IMR-90 (cell line): Measurements from ENCODE around the gene PIP5K1A. TPM values are rescaled to one million over a fixed set of nuclear protein-coding genes. Genes with fewer than 3 reads are reported as not detected.

Experiments
- ATAC-seq: fragments of 200-7000 bp; cut with Tn5 transposase; 2 replicates; pipeline ENCODE4 v1.9.1; 2020; ENCODE audit warnings: low read depth, mild to moderate bottlenecking, moderate library complexity
- BruUV-seq: library from RNA; stranded (reverse); fragments of 400-500 nt; replicated peaks from 2 replicates; lab custom pipeline; 2021; lab: Mats Ljungman, UMichigan
- CTCF ChIA-PET: fragments of 300-600 bp; formaldehyde crosslinking; extraction: SDS; loops from one replicate; lab custom pipeline; 2021; ENCODE audit warnings: antibody characterized with exemption; lab: Yijun Ruan, JAX
- POLR2A ChIA-PET: fragments of 300-600 bp; sonication (Branson Sonifier 250); formaldehyde crosslinking; loops from one replicate; lab custom pipeline; 2022; ENCODE audit warnings: antibody characterized with exemption; ENCODE audit not compliant: unreplicated experiment; lab: Charles Lee
- DNase-seq: peaks from one replicate; pipeline ENCODE4 v3.0.0; 2013
- H2AFZ ChIP-seq: replicated peaks from 2 replicates; pipeline ENCODE3; 2013; ENCODE audit warnings: low read length, mild to moderate bottlenecking; ENCODE audit not compliant: poor library complexity
- H2AK5ac ChIP-seq: 2 replicates; pipeline ENCODE4 v1.6.1; 2013; ENCODE audit warnings: low read depth, low read length, inconsistent platforms
- H2AK9ac ChIP-seq: replicated peaks from 2 replicates; pipeline ENCODE3; 2013; ENCODE audit warnings: mild to moderate bottlenecking, low read depth, low read length, moderate library complexity; ENCODE audit not compliant: poor library complexity
- H2BK120ac ChIP-seq: 2 replicates; pipeline ENCODE4 v1.6.1; 2013; ENCODE audit warnings: low read depth, low read length, inconsistent platforms
- H2BK15ac ChIP-seq: 3 replicates; pipeline ENCODE4 v1.6.1; 2013; ENCODE audit warnings: low read depth, low read length, inconsistent platforms
- H2BK20ac ChIP-seq: 2 replicates; pipeline ENCODE4 v1.6.1; 2013; ENCODE audit warnings: low read depth, mild to moderate bottlenecking, inconsistent platforms, low read length, moderate library complexity
- H2BK5ac ChIP-seq: 2 replicates; pipeline ENCODE4 v1.6.1; 2013; ENCODE audit warnings: mild to moderate bottlenecking, low read depth, low read length, inconsistent platforms; ENCODE audit not compliant: poor library complexity, severe bottlenecking
- H3K14ac ChIP-seq: replicated peaks from 2 replicates; pipeline ENCODE4 v1.6.1; 2013; ENCODE audit warnings: low read depth, low read length, inconsistent platforms
- H3K18ac ChIP-seq: 2 replicates; pipeline ENCODE4 v1.6.1; 2013; ENCODE audit warnings: low read depth, low read length, control low read depth
- H3K23ac ChIP-seq: 2 replicates; pipeline ENCODE4 v1.6.1; 2013; ENCODE audit warnings: low read depth, low read length, inconsistent platforms
- H3K27ac ChIP-seq: 2 replicates; pipeline ENCODE4 v1.5.1; 2013; ENCODE audit warnings: mild to moderate bottlenecking, control low read depth, low read length; ENCODE audit not compliant: insufficient read depth
- H3K27me3 ChIP-seq: 2 replicates; pipeline ENCODE4 v1.6.1; 2013; ENCODE audit warnings: low read length; ENCODE audit not compliant: control insufficient read depth, insufficient read depth
- H3K36me3 ChIP-seq: 2 replicates; pipeline ENCODE4 v1.6.1; 2013; ENCODE audit warnings: low read length, mixed read lengths; ENCODE audit not compliant: control insufficient read depth, insufficient read depth
- H3K4ac ChIP-seq: 2 replicates; pipeline ENCODE4 v1.6.1; 2013; ENCODE audit warnings: low read depth, low read length, inconsistent platforms
- H3K4me1 ChIP-seq: 2 replicates; pipeline ENCODE4 v1.6.1; 2013; ENCODE audit warnings: low read length, mixed read lengths; ENCODE audit not compliant: control insufficient read depth, insufficient read depth
- H3K4me2 ChIP-seq: 2 replicates; pipeline ENCODE4 v1.6.1; 2013; ENCODE audit warnings: low read depth, mild to moderate bottlenecking, control low read depth, low read length, moderate library complexity
- H3K4me3 ChIP-seq: 2 replicates; pipeline ENCODE4 v1.5.1; 2013; ENCODE audit warnings: low read depth, mild to moderate bottlenecking, control low read depth, low read length, moderate library complexity; ENCODE audit not compliant: insufficient read depth
- H3K56ac ChIP-seq: 2 replicates; pipeline ENCODE4 v1.6.1; 2013; ENCODE audit warnings: low read length, inconsistent platforms; ENCODE audit not compliant: insufficient read depth; ENCODE audit errors: extremely low read depth
- H3K79me1 ChIP-seq, 2 experiments: 2 replicates each; pipeline ENCODE4 v1.6.1; 2013; ENCODE audit warnings: low read length in 2 of 2, inconsistent platforms in 1 of 2, low read depth in 1 of 2
- H3K9ac ChIP-seq: 2 replicates; pipeline ENCODE4 v1.6.1; 2013; ENCODE audit warnings: low read depth, low read length, control low read depth
- H3K9me1 ChIP-seq: 2 replicates; pipeline ENCODE4 v1.6.1; 2013; ENCODE audit warnings: low read length, inconsistent platforms; ENCODE audit not compliant: insufficient read depth
- H3K9me3 ChIP-seq: 2 replicates; pipeline ENCODE4 v1.6.1; 2013; ENCODE audit warnings: low read length; ENCODE audit not compliant: control insufficient read depth, insufficient read depth
- H4K20me1 ChIP-seq: 2 replicates; pipeline ENCODE4 v1.6.1; 2013; ENCODE audit warnings: low read length, inconsistent platforms; ENCODE audit not compliant: insufficient read depth
- H4K5ac ChIP-seq: 2 replicates; pipeline ENCODE4 v1.6.1; 2013; ENCODE audit warnings: mild to moderate bottlenecking, low read depth, low read length, control low read depth
- H4K8ac ChIP-seq, 2 experiments: 2 replicates each; pipeline ENCODE4 v1.6.1; 2013; ENCODE audit warnings: low read depth in 2 of 2, low read length in 2 of 2, control low read depth in 1 of 2, inconsistent platforms in 1 of 2
- H4K91ac ChIP-seq: 2 replicates; pipeline ENCODE4 v1.6.1; 2013; ENCODE audit warnings: low read depth, low read length, inconsistent platforms; ENCODE audit not compliant: insufficient read depth
- BHLHE40 ChIP-seq: fragments of 150-350 bp; IDR thresholded peaks from 2 replicates; pipeline ENCODE4 v1.6.1; 2016; ENCODE audit warnings: mild to moderate bottlenecking, low read depth, low read length
- CEBPB ChIP-seq: IDR thresholded peaks from 2 replicates; pipeline ENCODE4 v1.6.1; 2012; ENCODE audit warnings: low read depth, low read length, improper control_type of control experiment
- CHD1 ChIP-seq: IDR thresholded peaks from 2 replicates; pipeline ENCODE4 v1.6.1; 2012; ENCODE audit warnings: low read depth, low read length, improper control_type of control experiment
- CTCF ChIP-seq: conservative IDR thresholded peaks from 2 replicates; pipeline ENCODE4 v1.5.1; 2012; ENCODE audit warnings: mild to moderate bottlenecking, low read depth, low read length, improper control_type of control experiment
- ELK1 ChIP-seq: fragments of 150-350 bp; IDR thresholded peaks from 2 replicates; pipeline ENCODE4 v1.6.1; 2016; ENCODE audit warnings: low read depth, mild to moderate bottlenecking, low read length, moderate library complexity, borderline replicate concordance
- FOS ChIP-seq: fragments of 150-350 bp; IDR thresholded peaks from 2 replicates; pipeline ENCODE4 v1.6.1; 2016; ENCODE audit warnings: low read depth, low read length
- MAFK ChIP-seq: IDR thresholded peaks from 2 replicates; pipeline ENCODE4 v1.6.1; 2012; ENCODE audit warnings: low read depth, low read length, improper control_type of control experiment
- MXI1 ChIP-seq: IDR thresholded peaks from 2 replicates; pipeline ENCODE4 v1.6.1; 2012; ENCODE audit warnings: low read depth, mild to moderate bottlenecking, low read length, moderate library complexity, borderline replicate concordance
- NFE2L2 ChIP-seq: fragments of 150-350 bp; IDR thresholded peaks from 2 replicates; pipeline ENCODE4 v1.6.1; 2016; ENCODE audit warnings: low read depth, mild to moderate bottlenecking, low read length
- POLR2A ChIP-seq: IDR thresholded peaks from 2 replicates; pipeline ENCODE4 v1.6.1; 2012; ENCODE audit warnings: mild to moderate bottlenecking, low read depth, low read length
- RAD21 ChIP-seq: IDR thresholded peaks from 2 replicates; pipeline ENCODE4 v1.6.1; 2012; ENCODE audit warnings: low read length, improper control_type of control experiment
- RCOR1 ChIP-seq: IDR thresholded peaks from 2 replicates; pipeline ENCODE4 v1.6.1; 2012; ENCODE audit warnings: mild to moderate bottlenecking, low read length, improper control_type of control experiment; ENCODE audit not compliant: insufficient replicate concordance
- RFX5 ChIP-seq: IDR thresholded peaks from 2 replicates; pipeline ENCODE4 v1.8.0; 2012; ENCODE audit warnings: low read depth, mild to moderate bottlenecking, low read length, moderate library complexity
- SMC3 ChIP-seq: fragments of 150-350 bp; IDR thresholded peaks from 2 replicates; pipeline ENCODE4 v1.6.1; 2016; ENCODE audit warnings: low read depth, mild to moderate bottlenecking, antibody characterized with exemption, low read length, moderate library complexity
- USF2 ChIP-seq: fragments of 150-350 bp; IDR thresholded peaks from 2 replicates; pipeline ENCODE4 v1.6.1; 2017; ENCODE audit warnings: mild to moderate bottlenecking, antibody characterized with exemption, low read length, low read depth
- WGBS, 2 experiments: methylation state at CpG; one replicate each; pipeline versions ENCODE4 v1.1.5 to v1.1.7; 2013; ENCODE audit warnings: missing lambda C conversion rate in 2 of 2; ENCODE audit not compliant: insufficient read length in 1 of 2; ENCODE audit errors: extremely low coverage in 2 of 2; 5-methylcytosine and 5-hydroxymethylcytosine counted together
- dilution Hi-C: fragments of 300-500 bp; cut with HindIII; formaldehyde crosslinking; loops from one replicate; pipeline ENCODE4 v1.14.3; 2018; ENCODE audit warnings: low sequenced_read_pairs; ENCODE audit not compliant: unreplicated experiment
- in situ Hi-C: fragments of 300-500 bp; cut with MboI; formaldehyde crosslinking; loops from 3 replicates; pipeline ENCODE4 v1.14.3; 2019; ENCODE audit warnings: low sequenced_read_pairs, inconsistent platforms, mixed read lengths
- intact Hi-C: fragments of 100-400 bp; cut with micrococcal nuclease; formaldehyde crosslinking; loops from 2 replicates; pipeline ENCODE4 v1.10.0; 2022
- polyA plus RNA-seq, 3 experiments: library from polyadenylated mRNA; depleted of rRNA; stranded (reverse); fragments of >200 nt; gene quantifications; 2 replicates each; pipeline ENCODE4 v1.2.3, GENCODE V29; 2012; ENCODE audit warnings: low replicate concordance in 1 of 3
- total RNA-seq: library from RNA; depleted of rRNA; stranded (reverse); fragments of >200 nt; gene quantifications from 2 replicates; pipeline ENCODE4 v1.2.3, GENCODE V29; 2012

The PIP5K1A gene
- total and polyA plus RNA-seq, 2 of the 4 experiments (the other 2 are of a cell fraction): 59.1 to 105 TPM

GRCh38 chr1:151289080-151289935 lies 91.0 kb downstream of the PIP5K1A start:
- H2AFZ ChIP-seq: no peak overlapping the region
- in situ Hi-C loops (no loop called here), dilution Hi-C loops (no loop called here), intact Hi-C loops (no loop called here)
- no peak overlapping the region for H3K9ac ChIP-seq
- no peak overlapping the region for H2BK120ac ChIP-seq
- BruUV-seq: no TSS peak
- no peaks in the 10 kb centered on the region for H3K27me3 ChIP-seq
- H4K91ac ChIP-seq: no peak overlapping the region
- H3K4me1 ChIP-seq: no peaks in the 10 kb centered on the region
- H3K4ac ChIP-seq: no peak overlapping the region
- no peak overlapping the region for H3K27ac ChIP-seq
- H3K14ac ChIP-seq: no peak overlapping the region
- no peak overlapping the region for H3K18ac ChIP-seq
- H2AK9ac ChIP-seq: peak overlapping the region; percentile 26
- POLR2A ChIA-PET: no interaction called here
- no peak overlapping the region for H3K56ac ChIP-seq
- H4K5ac ChIP-seq: no peak overlapping the region
- H3K9me3 ChIP-seq: no peaks in the 10 kb centered on the region
- CTCF ChIA-PET: no interaction called here
- 100% methylated on average over 1 of the region's 18 CpGs; no CpG with 5 or more reads in 1 of the 2 experiments for WGBS, 2 experiments
- no peak overlapping the region for H3K23ac ChIP-seq
- H2BK5ac ChIP-seq: no peak overlapping the region
- no peak overlapping the region for H3K4me3 ChIP-seq
- H2BK20ac ChIP-seq: no peak overlapping the region
- H3K9me1 ChIP-seq: no peaks in the 10 kb centered on the region
- H3K4me2 ChIP-seq: no peak overlapping the region
- no peak overlapping the region for H2BK15ac ChIP-seq
- DNase-seq (no peak), ATAC-seq (no peak)
- H4K8ac ChIP-seq: no peak overlapping the region
- peaks cover 11 to 58% of the 10 kb centered on the region in 2 experiments for H3K79me1 ChIP-seq
- peaks cover 82% of the 10 kb centered on the region for H3K36me3 ChIP-seq
- H2AK5ac ChIP-seq: no peak overlapping the region
- peaks cover 26% of the 10 kb centered on the region for H4K20me1 ChIP-seq
- TF ChIP-seq RCOR1 (no peak), POLR2A (no peak), MXI1 (no peak), FOS (no peak), ELK1 (no peak), RAD21 (no peak), CEBPB (no peak), USF2 (no peak), CTCF (no peak), BHLHE40 (no peak), RFX5 (no peak), NFE2L2 (no peak), CHD1 (no peak), SMC3 (no peak), MAFK (no peak)
